HepG2 (cell line): Measurements from ENCODE around the gene CCDC33. TPM values are rescaled to one million over a fixed set of nuclear protein-coding genes. Genes with fewer than 3 reads are reported as not detected.

ENCODE experiments used
- ATAC-seq: fragments of 200-7000 bp; cut with Tn5 transposase; 3 replicates; pipeline ENCODE4 v1.9.1; 2020; ENCODE audit warnings: mild to moderate bottlenecking, moderate library complexity
- BruUV-seq: library from RNA; stranded (reverse); fragments of 400-500 nt; replicated peaks from 2 replicates; lab custom pipeline; 2021; lab: Mats Ljungman, UMichigan
- CTCF ChIA-PET: fragments of 300-600 bp; formaldehyde crosslinking; extraction: SDS; loops from one replicate; lab custom pipeline; 2021; ENCODE audit warnings: low total read pairs, inconsistent platforms, low intra/inter-chr PET ratio; lab: Yijun Ruan, JAX
- POLR2A ChIA-PET: fragments of 350-600 bp; sonication (Branson Sonifier 250); formaldehyde crosslinking; loops from one replicate; lab custom pipeline; 2020; ENCODE audit warnings: antibody characterized with exemption, inconsistent platforms; lab: Yijun Ruan, JAX
- DNase-seq: peaks from one replicate; pipeline ENCODE4 v3.0.0-alpha.2; 2015; ENCODE audit warnings: low spot score
- FAIRE-seq: peaks from 3 replicates; lab custom pipeline; 2011; peaks lifted over from hg19 to GRCh38; lab: Jason Lieb, UNC
- H2AFZ ChIP-seq: one replicate; pipeline ENCODE4 v1.6.1; 2011; ENCODE audit warnings: low read length, inconsistent platforms
- H3K27ac ChIP-seq: fragments of 300-600 bp; 3 replicates; pipeline ENCODE4 v1.8.0; 2011; ENCODE audit warnings: mixed run types, mild to moderate bottlenecking, mixed read lengths, low read length, inconsistent platforms; ENCODE audit not compliant: insufficient read depth; ENCODE audit errors: extremely low read length
- H3K27me3 ChIP-seq, 2 experiments: fragments of 200-600 bp in 1 of 2; 2 replicates in 1 of 2; 3 replicates in 1 of 2; pipeline versions ENCODE4 v1.6.0 to v1.8.0; 2011; ENCODE audit warnings: low read length in 2 of 2, mild to moderate bottlenecking in 2 of 2, moderate library complexity in 2 of 2, inconsistent platforms in 1 of 2; ENCODE audit not compliant: insufficient read depth in 2 of 2, control insufficient read depth in 1 of 2
- H3K36me3 ChIP-seq, 2 experiments: fragments of 200-600 bp in 1 of 2; replicated peaks in 1 of 2; 2 replicates in 1 of 2; 3 replicates in 1 of 2; pipeline versions ENCODE4 v1.5.1 to v1.8.0; 2011; ENCODE audit warnings: low read length in 2 of 2, inconsistent platforms in 1 of 2; ENCODE audit not compliant: insufficient read depth in 2 of 2, control insufficient read depth in 1 of 2
- H3K4me1 ChIP-seq: 2 replicates; pipeline ENCODE4 v1.5.1; 2012; ENCODE audit warnings: low read length, inconsistent platforms; ENCODE audit not compliant: insufficient read depth
- H3K4me2 ChIP-seq: 2 replicates; pipeline ENCODE4 v1.6.0; 2011; ENCODE audit warnings: low read depth, low read length, inconsistent platforms
- H3K4me3 ChIP-seq, 3 experiments: fragments of 200-600 bp in 1 of 3; sonication (generic), shearing (Covaris generic) in 1 of 3; replicated peaks in 1 of 3; 2 replicates each; pipeline ENCODE4 v1.5.1; 2011 to 2016; ENCODE audit warnings: low read length in 3 of 3, inconsistent platforms in 2 of 3, low read depth in 2 of 3, mild to moderate bottlenecking in 2 of 3, control low read depth in 1 of 3, mixed read lengths in 1 of 3; ENCODE audit not compliant: insufficient read depth in 1 of 3
- H3K79me2 ChIP-seq: one replicate; pipeline ENCODE4 v1.6.1; 2011; ENCODE audit warnings: low read length, inconsistent platforms; ENCODE audit not compliant: insufficient read depth
- H3K9ac ChIP-seq: 2 replicates; pipeline ENCODE4 v1.6.0; 2011; ENCODE audit warnings: mild to moderate bottlenecking, low read depth, low read length, inconsistent platforms; ENCODE audit not compliant: insufficient read depth
- H3K9me3 ChIP-seq: 2 replicates; pipeline ENCODE4 v1.5.1; 2012; ENCODE audit warnings: mild to moderate bottlenecking, low read length
- H4K20me1 ChIP-seq: 2 replicates; pipeline ENCODE4 v1.6.0; 2011; ENCODE audit warnings: inconsistent platforms, mild to moderate bottlenecking, low read length, moderate library complexity; ENCODE audit not compliant: insufficient read depth
- CEBPB ChIP-seq: IDR thresholded peaks from 2 replicates; pipeline ENCODE4 v1.6.1; 2011; ENCODE audit warnings: low read depth, low read length, improper control_type of control experiment, borderline replicate concordance
- CREB1 ChIP-seq, 2 experiments: fragments of 450-650 bp in 1 of 2; IDR thresholded peaks; 2 replicates each; pipeline ENCODE4 v1.6.1; 2016 to 2017; ENCODE audit warnings: control low read depth in 1 of 2, mild to moderate bottlenecking in 1 of 2, missing compliant biosample characterization in 1 of 2, missing genetic modification characterization in 1 of 2
- ELF1 ChIP-seq: sonication (generic); formaldehyde crosslinking; IDR thresholded peaks from 2 replicates; pipeline ENCODE4 v1.4.0; 2020; ENCODE audit warnings: missing genetic modification reagents
- NRL ChIP-seq: sonication (generic); formaldehyde crosslinking; IDR thresholded peaks from 2 replicates; pipeline ENCODE4 v1.5.0; 2020; ENCODE audit warnings: missing genetic modification reagents, mild to moderate bottlenecking, moderate library complexity, borderline replicate concordance
- POGK ChIP-seq: sonication (generic); formaldehyde crosslinking; conservative IDR thresholded peaks from 2 replicates; pipeline ENCODE4 v1.8.0; 2022; ENCODE audit warnings: mild to moderate bottlenecking, moderate library complexity, missing genetic modification reagents
- PRPF4 ChIP-seq: fragments of 200-400 bp; formaldehyde crosslinking; IDR thresholded peaks from 2 replicates; pipeline ENCODE4 v1.6.1; 2016; ENCODE audit warnings: low read length, low read depth; ENCODE audit not compliant: poor library complexity, severe bottlenecking
- STAG1 ChIP-seq: sonication (generic); formaldehyde crosslinking; IDR thresholded peaks from 2 replicates; pipeline ENCODE4 v1.4.0; 2020; ENCODE audit warnings: missing genetic modification reagents
- SYNCRIP ChIP-seq: fragments of 200-400 bp; formaldehyde crosslinking; IDR thresholded peaks from 2 replicates; pipeline ENCODE4 v1.6.1; 2018; ENCODE audit warnings: mild to moderate bottlenecking, low read depth, low read length; ENCODE audit not compliant: insufficient read depth
- ZFP82 ChIP-seq: sonication (generic); formaldehyde crosslinking; IDR thresholded peaks from 2 replicates; pipeline ENCODE4 v1.5.1; 2020; ENCODE audit warnings: mild to moderate bottlenecking, missing genetic modification reagents, borderline replicate concordance
- ZNF567 ChIP-seq: sonication (generic); formaldehyde crosslinking; IDR thresholded peaks from 2 replicates; pipeline ENCODE4 v1.8.1; 2023; ENCODE audit warnings: mild to moderate bottlenecking, missing genetic modification reagents, borderline replicate concordance
- ZSCAN21 ChIP-seq: sonication (generic); formaldehyde crosslinking; IDR thresholded peaks from 2 replicates; pipeline ENCODE4 v1.8.0; 2022; ENCODE audit warnings: mild to moderate bottlenecking, missing genetic modification reagents, moderate library complexity, borderline replicate concordance
- WGBS: methylation state at CpG from one replicate; pipeline ENCODE4 v1.1.6; 2017; ENCODE audit warnings: low lambda C conversion rate; 5-methylcytosine and 5-hydroxymethylcytosine counted together
- in situ Hi-C: cut with HindIII; loops from 2 replicates; pipeline ENCODE4 v1.10.0; 2017; ENCODE audit warnings: low pct_unique_long_range_greater_than_20kb; ENCODE audit not compliant: extremely low pct_ligation_motif_present
- intact Hi-C: fragments of 100-400 bp; cut with micrococcal nuclease; formaldehyde crosslinking; loops from one replicate; pipeline ENCODE4 v1.10.0; 2022; ENCODE audit not compliant: unreplicated experiment
- polyA plus RNA-seq, 8 experiments: library from polyadenylated mRNA; depleted of rRNA in 3 of 8; stranded (reverse) in 7 of 8; unstranded in 1 of 8; fragments of >200 nt; fragmentation: Illumina TruSeq in 4 of 8; extraction: Trizol in 4 of 8; gene quantifications; 2 replicates each; pipeline versions ENCODE4 v1.2.1 to v1.2.3, GENCODE V29; 2011 to 2016; ENCODE audit warnings: low read depth in 4 of 8, missing spikeins in 1 of 8, mixed read lengths in 1 of 8; ENCODE audit not compliant: insufficient read depth in 1 of 8
- total RNA-seq, 5 experiments: library from RNA; depleted of rRNA; stranded (reverse); fragments of >200 nt; fragmentation: Illumina TruSeq; extraction: Trizol; gene quantifications; 2 replicates each; pipeline ENCODE4 v1.2.3, GENCODE V29; 2016; ENCODE audit warnings: low read depth in 1 of 5
- TF ChIP-seq, protein P1 (sequence below): sonication (generic); formaldehyde crosslinking; IDR thresholded peaks from 2 replicates; pipeline ENCODE4 v1.8.1; 2023; ENCODE audit warnings: missing genetic modification reagents, mild to moderate bottlenecking, borderline replicate concordance
- TF ChIP-seq, protein P2 (sequence below): sonication (generic); formaldehyde crosslinking; IDR thresholded peaks from 2 replicates; pipeline ENCODE4 v1.5.0; 2020; ENCODE audit warnings: missing genetic modification reagents

The CCDC33 gene
- total and polyA plus RNA-seq, 2 of the 13 experiments (the other 11 are each of a cell fraction or from before 2014, with no cell fraction given): 0.30 TPM; not detected in 1

- TF ChIP-seq NRL: no peak
- TF ChIP-seq CREB1 (IDR thresholded peaks at IDR 0.05): peak; percentile 49; the same call in 1 of the 2 replicates
- no peak for TF ChIP-seq CREB1 (CRISPR knock-in tag; IDR thresholded peaks at IDR 0.05)
- in situ Hi-C loops (no loop called here), intact Hi-C loops (no loop called here)
- Histone ChIP-seq H3K27ac (no peak overlapping the region), H3K4me1 (0 out of 2 replicates have a peak, but pooled peaks cover 4% of the 10 kb centered on the region), H3K4me3 (no peak overlapping the region), H4K20me1 (no peaks in the 10 kb centered on the region), H2AFZ (no peak overlapping the region), H3K9ac (no peak overlapping the region), H3K79me2 (no peaks in the 10 kb centered on the region), H3K36me3 (no peaks in the 10 kb centered on the region), H3K9me3 (no peaks in the 10 kb centered on the region), H3K27me3 (peaks cover 3 to 35% of the 10 kb centered on the region in 2 experiments; a peak in 3 of 5 replicates), H3K4me2 (no peak overlapping the region)
- no peak for ATAC-seq
- ChIA-PET CTCF (no interaction called here), POLR2A (no interaction called here)
- DNase-seq: no peak
- FAIRE-seq: no peak
- BruUV-seq: no TSS peak
- 0% methylated on average over 1 of the region's 1 CpG for WGBS
These were observed 61.8 kb downstream of the CCDC33 start for GRCh38 chr15:74297887-74298286.

- Histone ChIP-seq H3K4me3 (no peak overlapping the region), H3K27me3 (peaks cover 3 to 43% of the 10 kb centered on the region in 2 experiments; a peak in 3 of 5 replicates), H3K4me2 (no peak overlapping the region), H3K9me3 (no peaks in the 10 kb centered on the region), H3K9ac (no peak overlapping the region), H3K36me3 (no peaks in the 10 kb centered on the region), H3K4me1 (0 out of 2 replicates have a peak, but pooled peaks cover 4% of the 10 kb centered on the region), H2AFZ (no peak overlapping the region), H3K27ac (no peak overlapping the region), H3K79me2 (no peaks in the 10 kb centered on the region), H4K20me1 (no peaks in the 10 kb centered on the region)
- CTCF ChIA-PET: no interaction called here
- no peak for DNase-seq
- no TSS peak for BruUV-seq
- 24% methylated on average over 17 of the region's 26 CpGs for WGBS
- POLR2A ChIA-PET: no interaction called here
- FAIRE-seq: no peak
- in situ Hi-C loops (no loop called here), intact Hi-C loops (no loop called here)
- ATAC-seq: peak; percentile 64
- TF ChIP-seq STAG1 (CRISPR knock-in tag) (no peak), SYNCRIP (no peak), ELF1 (CRISPR knock-in tag) (no peak), PRPF4 (no peak), ZNF567 (CRISPR knock-in tag) (no peak), POGK (no peak), CEBPB (0 out of 2 replicates have a peak, but pooled peaks have one; percentile 6), ZSCAN21 (no peak), ZFP82 (CRISPR knock-in tag) (no peak)
- TF ChIP-seq, protein P1, sequence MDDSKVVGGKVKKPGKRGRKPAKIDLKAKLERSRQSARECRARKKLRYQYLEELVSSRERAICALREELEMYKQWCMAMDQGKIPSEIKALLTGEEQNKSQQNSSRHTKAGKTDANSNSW (CRISPR knock-in tag): no peak
- TF ChIP-seq, protein P2, sequence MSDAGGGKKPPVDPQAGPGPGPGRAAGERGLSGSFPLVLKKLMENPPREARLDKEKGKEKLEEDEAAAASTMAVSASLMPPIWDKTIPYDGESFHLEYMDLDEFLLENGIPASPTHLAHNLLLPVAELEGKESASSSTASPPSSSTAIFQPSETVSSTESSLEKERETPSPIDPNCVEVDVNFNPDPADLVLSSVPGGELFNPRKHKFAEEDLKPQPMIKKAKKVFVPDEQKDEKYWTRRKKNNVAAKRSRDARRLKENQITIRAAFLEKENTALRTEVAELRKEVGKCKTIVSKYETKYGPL (CRISPR knock-in tag): peak; percentile 43; the same call in 1 of the 2 replicates
These were observed 64.1 kb downstream of the CCDC33 start for GRCh38 chr15:74300057-74300795.
